Natural killer cell (primary cell): ENCODE results near the gene CNGA2. TPM values are rescaled to one million over a fixed set of nuclear protein-coding genes. Genes with fewer than 3 reads are reported as not detected.

ENCODE experiments used
- ATAC-seq, 3 donors: fragments of 150-1000 bp in 2 of 3; fragments of 200-7000 bp in 1 of 3; cut with Tn5 transposase; 1 replicate in 1 of 3; 2 replicates in 2 of 3; pipeline ENCODE4 v1.10.0; 2021; ENCODE audit warnings: mild to moderate bottlenecking in 2 of 3, moderate library complexity in 2 of 3
- DNase-seq, 2 donors: peaks; one replicate each; pipeline versions ENCODE4 v3.0.0 to v3.0.0-alpha.2; 2013 to 2021; ENCODE audit warnings: mixed read lengths in 1 of 2
- H3K27ac ChIP-seq: one replicate; pipeline ENCODE4 v1.5.1; 2013; ENCODE audit warnings: mild to moderate bottlenecking, low read length
- H3K27me3 ChIP-seq: one replicate; pipeline ENCODE4 v1.6.1; 2013; ENCODE audit warnings: low read length; ENCODE audit not compliant: control insufficient read depth, insufficient read depth
- H3K36me3 ChIP-seq: one replicate; pipeline ENCODE4 v1.6.1; 2013; ENCODE audit warnings: low read length; ENCODE audit not compliant: control insufficient read depth, insufficient read depth
- H3K4me1 ChIP-seq: one replicate; pipeline ENCODE4 v1.6.1; 2013; ENCODE audit warnings: low read length; ENCODE audit not compliant: control insufficient read depth, insufficient read depth
- H3K4me3 ChIP-seq: one replicate; pipeline ENCODE4 v1.5.1; 2013; ENCODE audit warnings: low read length
- H3K9me3 ChIP-seq: one replicate; pipeline ENCODE4 v1.6.1; 2013; ENCODE audit warnings: low read length; ENCODE audit not compliant: control insufficient read depth, insufficient read depth
- H3K27ac Mint-ChIP-seq, 2 donors: one replicate each; pipeline ENCODE4 v1.8.0; 2022; ENCODE audit warnings: mild to moderate bottlenecking in 2 of 2, mixed read lengths in 2 of 2, moderate library complexity in 1 of 2
- H3K27me3 Mint-ChIP-seq, 2 donors: one replicate each; pipeline ENCODE4 v1.8.0; 2022; ENCODE audit warnings: low read depth in 2 of 2, mixed read lengths in 2 of 2
- H3K36me3 Mint-ChIP-seq: one replicate; pipeline ENCODE4 v1.8.0; 2022; ENCODE audit warnings: mixed read lengths
- H3K4me1 Mint-ChIP-seq, 2 donors: one replicate each; pipeline ENCODE4 v1.8.0; 2022; ENCODE audit warnings: mixed read lengths in 2 of 2
- H3K4me3 Mint-ChIP-seq: one replicate; pipeline ENCODE4 v1.8.0; 2022; ENCODE audit warnings: mild to moderate bottlenecking, moderate library complexity, mixed read lengths
- H3K9me3 Mint-ChIP-seq, 2 donors: one replicate each; pipeline ENCODE4 v1.8.0; 2022; ENCODE audit warnings: mixed read lengths in 2 of 2
- CTCF ChIP-seq: fragments of 200-600 bp; IDR thresholded peaks from one replicate; pipeline ENCODE4 v1.8.0; 2022; ENCODE audit warnings: antibody characterized with exemption
- WGBS: methylation state at CpG from one replicate; pipeline ENCODE4 v1.1.7; 2013; ENCODE audit warnings: missing lambda C conversion rate; ENCODE audit not compliant: insufficient coverage; 5-methylcytosine and 5-hydroxymethylcytosine counted together
- intact Hi-C: fragments of 100-400 bp; cut with micrococcal nuclease; formaldehyde crosslinking; loops from one replicate; pipeline ENCODE4 v1.14.2; 2022
- total RNA-seq, 4 donors: library from RNA; stranded (reverse); fragments of 120-200 nt in 1 of 4; gene quantifications; one replicate each; pipeline versions ENCODE4 v1.2.3 to v1.2.4, GENCODE V29; 2013 to 2022

The CNGA2 gene
- total RNA-seq, 3 donors from 2014 or later (not counting 1 experiment from before 2014, with no cell fraction given), result not detected

- Mint-ChIP-seq H3K27me3 (peaks cover 7 to 16% of the 10 kb centered on the region in 2 donors), H3K4me1 (no peaks in the 10 kb centered on the region), H3K4me3 (no peak overlapping the region), H3K27ac (no peak overlapping the region), H3K36me3 (no peaks in the 10 kb centered on the region), H3K9me3 (no peaks in the 10 kb centered on the region)
- intact Hi-C loops, result no loop called here
- Histone ChIP-seq H3K36me3 (no peaks in the 10 kb centered on the region), H3K27ac (no peak overlapping the region), H3K4me1 (no peaks in the 10 kb centered on the region), H3K4me3 (no peak overlapping the region), H3K27me3 (no peaks in the 10 kb centered on the region), H3K9me3 (no peaks in the 10 kb centered on the region)
- WGBS, result 84% methylated on average over 4 of the region's 4 CpGs
- no peak for ATAC-seq
- DNase-seq, result no peak
- TF ChIP-seq CTCF, result no peak
These were observed 37.0 kb upstream of the CNGA2 start for GRCh38 chrX:151697522-151697921.

GRCh38 chrX:151698485-151698884 lies 36.1 kb upstream of the CNGA2 start:
- ATAC-seq (no peak), DNase-seq (no peak)
- Mint-ChIP-seq H3K36me3 (no peaks in the 10 kb centered on the region), H3K27ac (no peak overlapping the region), H3K9me3 (no peaks in the 10 kb centered on the region), H3K4me3 (no peak overlapping the region), H3K27me3 (peaks cover 2 to 13% of the 10 kb centered on the region in 2 donors), H3K4me1 (no peaks in the 10 kb centered on the region)
- intact Hi-C loops, result no loop called here
- no peak for TF ChIP-seq CTCF
- 66% methylated on average over 5 of the region's 6 CpGs for WGBS
- no peaks in the 10 kb centered on the region for H3K9me3 ChIP-seq
- H3K4me3 ChIP-seq, result no peak overlapping the region
- H3K27ac ChIP-seq, result no peak overlapping the region
- no peaks in the 10 kb centered on the region for H3K4me1 ChIP-seq
- no peaks in the 10 kb centered on the region for H3K36me3 ChIP-seq
- no peaks in the 10 kb centered on the region for H3K27me3 ChIP-seq

- Histone ChIP-seq H3K9me3 (no peaks in the 10 kb centered on the region), H3K36me3 (no peaks in the 10 kb centered on the region), H3K4me3 (no peak overlapping the region), H3K4me1 (no peaks in the 10 kb centered on the region), H3K27ac (no peak overlapping the region), H3K27me3 (no peaks in the 10 kb centered on the region)
- Mint-ChIP-seq H3K4me1 (no peaks in the 10 kb centered on the region), H3K4me3 (no peak overlapping the region), H3K36me3 (no peaks in the 10 kb centered on the region), H3K27me3 (peaks cover 0 to 10% of the 10 kb centered on the region in 2 donors), H3K27ac (no peak overlapping the region), H3K9me3 (no peaks in the 10 kb centered on the region)
- WGBS, result 91% methylated on average over 9 of the region's 9 CpGs
- DNase-seq (no peak), ATAC-seq (no peak)
- intact Hi-C loops, result no loop called here
- no peak for TF ChIP-seq CTCF
These were observed 34.8 kb upstream of the CNGA2 start for GRCh38 chrX:151699746-151700145.

GRCh38 chrX:151700581-151700980 lies 34.0 kb upstream of the CNGA2 start:
- WGBS, result 82% methylated on average over 9 of the region's 16 CpGs
- H3K27me3 ChIP-seq, result no peaks in the 10 kb centered on the region
- no peaks in the 10 kb centered on the region for H3K4me1 ChIP-seq
- no peak overlapping the region for H3K27ac Mint-ChIP-seq
- peaks cover 0 to 8% of the 10 kb centered on the region in 2 donors for H3K27me3 Mint-ChIP-seq
- no peaks in the 10 kb centered on the region for H3K36me3 ChIP-seq
- DNase-seq (no peak), ATAC-seq (no peak)
- no peaks in the 10 kb centered on the region for H3K9me3 ChIP-seq
- H3K4me3 Mint-ChIP-seq, result no peak overlapping the region
- no peaks in the 10 kb centered on the region for H3K36me3 Mint-ChIP-seq
- no peak overlapping the region for H3K4me3 ChIP-seq
- no peaks in the 10 kb centered on the region for H3K9me3 Mint-ChIP-seq
- H3K27ac ChIP-seq, result no peak overlapping the region
- no peak for TF ChIP-seq CTCF
- no peaks in the 10 kb centered on the region for H3K4me1 Mint-ChIP-seq
- intact Hi-C loops, result no loop called here
